Lower leg skin (tissue), 4 donors: ENCODE measurements around the gene AIRE. TPM values are rescaled to one million over a fixed set of nuclear protein-coding genes. Genes with fewer than 3 reads are reported as not detected.
"Not testable (repeated sequence)": the region's sequence is repeated elsewhere in the genome, so short reads cannot be mapped to it uniquely, and the experiment has no call there.

Source experiments
- DNase-seq, 2 donors: peaks; one replicate each; pipeline ENCODE4 v3.0.0-alpha.2; 2019; ENCODE audit warnings: low spot score in 2 of 2
- H3K4me3 ChIP-seq: fragments of 200-600 bp; sonication (generic); 2 replicates; pipeline ENCODE4 v1.5.1; 2017; ENCODE audit warnings: mild to moderate bottlenecking, low read depth; ENCODE audit not compliant: poor library complexity, severe bottlenecking
- POLR2A ChIP-seq, 2 donors: fragments of 450-650 bp; IDR thresholded peaks; one replicate each; pipeline ENCODE4 v1.6.1; 2016 to 2017; ENCODE audit warnings: antibody characterized with exemption in 2 of 2, mild to moderate bottlenecking in 1 of 2, moderate library complexity in 1 of 2
- WGBS, 2 donors: methylation state at CpG; one replicate each; pipeline ENCODE4 v1.1.5; 2018; 5-methylcytosine and 5-hydroxymethylcytosine counted together
- intact Hi-C: fragments of 100-400 bp; cut with DNase I; formaldehyde crosslinking; loops from one replicate; pipeline ENCODE4 v1.15.0; 2023; ENCODE audit warnings: low total_unique reads
- total RNA-seq, 4 donors: library from RNA; depleted of rRNA; stranded (reverse); fragments of >200 nt; gene quantifications; one replicate each; pipeline ENCODE4 v1.1.0, GENCODE V29; 2016
- TF ChIP-seq, protein P1 (sequence below), 3 donors: fragments of 450-650 bp; IDR thresholded peaks; one replicate each; pipeline ENCODE4 v1.5.1; 2016; ENCODE audit warnings: antibody characterized with exemption in 3 of 3, mild to moderate bottlenecking in 3 of 3, moderate library complexity in 2 of 3

AIRE gene
- total RNA-seq: under 1 TPM in 3 of 4 donors, not detected in 1; 0.12 to 0.21 (median 0.19) TPM

DNA sequence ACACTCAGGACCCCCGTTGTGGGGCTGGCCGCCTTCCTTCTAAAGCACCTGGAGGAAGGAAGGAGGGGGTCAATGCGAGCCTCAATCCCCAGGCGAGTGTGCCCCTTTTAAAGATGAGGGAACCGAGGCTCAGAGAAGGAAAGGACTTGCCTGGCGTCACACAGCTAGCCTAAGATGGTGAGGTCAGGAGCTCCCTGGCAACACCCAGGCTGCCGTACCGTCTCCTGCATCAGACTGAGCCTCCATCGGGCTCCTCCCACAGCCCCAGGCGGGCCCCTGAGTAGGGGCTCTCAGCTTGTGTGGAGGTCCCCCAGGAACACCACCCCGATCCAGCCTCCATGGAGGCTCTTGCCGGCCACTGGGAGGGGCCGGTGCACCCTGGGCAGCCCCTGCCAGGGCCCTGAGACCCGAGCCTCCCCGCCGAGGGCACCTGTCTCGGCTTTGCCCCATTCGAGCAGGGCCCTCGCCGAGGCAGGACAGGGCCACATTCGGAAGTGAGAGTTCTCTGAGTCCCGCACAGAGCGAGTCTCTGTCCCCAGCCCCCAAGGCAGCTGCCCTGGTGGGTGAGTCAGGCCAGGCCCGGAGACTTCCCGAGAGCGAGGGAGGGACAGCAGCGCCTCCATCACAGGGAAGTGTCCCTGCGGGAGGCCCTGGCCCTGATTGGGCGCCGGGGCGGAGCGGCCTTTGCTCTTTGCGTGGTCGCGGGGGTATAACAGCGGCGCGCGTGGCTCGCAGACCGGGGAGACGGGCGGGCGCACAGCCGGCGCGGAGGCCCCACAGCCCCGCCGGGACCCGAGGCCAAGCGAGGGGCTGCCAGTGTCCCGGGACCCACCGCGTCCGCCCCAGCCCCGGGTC lies at the start of gene AIRE:
Gene AIRE, plus strand, starts transcription at position 739 of the 855 bp plus-strand sequence. CDS start 131 bp downstream, outside the sequence.
- intact Hi-C loops: no loop called here
- WGBS, 2 donors: 37 to 45% methylated on average over 15 to 34 of the region's 56 CpGs
- no peak for DNase-seq
- H3K4me3 ChIP-seq: no peak within 1 kb of the TSS
- TF ChIP-seq POLR2A (IDR thresholded peaks at IDR 0.05): no peak
- TF ChIP-seq, protein P1, sequence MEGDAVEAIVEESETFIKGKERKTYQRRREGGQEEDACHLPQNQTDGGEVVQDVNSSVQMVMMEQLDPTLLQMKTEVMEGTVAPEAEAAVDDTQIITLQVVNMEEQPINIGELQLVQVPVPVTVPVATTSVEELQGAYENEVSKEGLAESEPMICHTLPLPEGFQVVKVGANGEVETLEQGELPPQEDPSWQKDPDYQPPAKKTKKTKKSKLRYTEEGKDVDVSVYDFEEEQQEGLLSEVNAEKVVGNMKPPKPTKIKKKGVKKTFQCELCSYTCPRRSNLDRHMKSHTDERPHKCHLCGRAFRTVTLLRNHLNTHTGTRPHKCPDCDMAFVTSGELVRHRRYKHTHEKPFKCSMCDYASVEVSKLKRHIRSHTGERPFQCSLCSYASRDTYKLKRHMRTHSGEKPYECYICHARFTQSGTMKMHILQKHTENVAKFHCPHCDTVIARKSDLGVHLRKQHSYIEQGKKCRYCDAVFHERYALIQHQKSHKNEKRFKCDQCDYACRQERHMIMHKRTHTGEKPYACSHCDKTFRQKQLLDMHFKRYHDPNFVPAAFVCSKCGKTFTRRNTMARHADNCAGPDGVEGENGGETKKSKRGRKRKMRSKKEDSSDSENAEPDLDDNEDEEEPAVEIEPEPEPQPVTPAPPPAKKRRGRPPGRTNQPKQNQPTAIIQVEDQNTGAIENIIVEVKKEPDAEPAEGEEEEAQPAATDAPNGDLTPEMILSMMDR (IDR thresholded peaks at IDR 0.05): no peak

DNA sequence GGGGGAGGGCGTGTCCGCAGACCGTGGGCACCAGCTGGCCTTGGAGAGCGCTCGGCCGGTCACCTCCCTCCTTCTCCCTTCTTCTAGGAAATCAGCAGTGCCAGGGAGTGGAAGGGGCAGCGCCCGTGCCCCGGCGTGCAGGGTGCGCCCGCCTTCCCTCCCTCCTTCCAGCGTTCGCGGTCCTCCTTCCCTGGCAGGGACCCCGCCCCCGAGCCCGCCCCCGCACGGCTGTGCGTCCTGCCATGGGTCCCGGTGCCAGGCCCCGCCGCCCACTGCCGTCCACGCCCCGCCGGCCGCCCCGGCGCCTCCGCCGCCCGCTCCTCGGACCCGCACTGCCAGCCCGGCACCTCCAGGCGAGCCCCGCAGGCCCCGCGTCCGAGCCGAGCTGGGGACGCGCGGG lies 45.3 kb upstream of the AIRE start:
- intact Hi-C loops, H3K4me3 ChIP-seq, DNase-seq: not testable (repeated sequence)
- no CpG with 5 or more reads among the region's 46 CpGs for WGBS, 2 donors

DNA sequence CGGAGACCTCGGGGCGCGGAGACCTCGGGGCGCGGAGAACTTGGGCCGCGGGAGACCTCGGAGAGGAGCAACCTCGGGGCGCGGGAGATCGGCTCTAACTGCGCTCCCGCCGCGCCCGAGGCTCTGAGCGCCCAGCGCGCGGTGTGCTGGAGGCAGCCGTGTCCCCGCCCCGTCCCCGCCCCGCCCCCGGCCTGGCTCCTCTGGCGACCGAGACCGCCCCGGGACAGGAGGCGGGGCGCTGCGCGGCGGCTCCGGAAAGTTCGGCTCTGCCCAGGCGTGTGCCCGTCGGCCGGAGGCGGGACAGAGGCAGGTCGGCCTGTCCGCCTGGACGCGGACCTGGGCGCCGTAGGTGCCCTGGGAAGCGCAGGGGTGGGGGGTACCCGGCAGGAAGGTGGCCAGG lies 44.8 kb upstream of the AIRE start, which contains the start of gene ICOSLG:
Gene ICOSLG, minus strand, starts transcription at position 102 of the 400 bp plus-strand sequence. CDS start 126 bp downstream, outside the sequence.
- intact Hi-C loops, H3K4me3 ChIP-seq, DNase-seq: not testable (repeated sequence)
- WGBS, 2 donors: no CpG with 5 or more reads among the region's 53 CpGs

DNA sequence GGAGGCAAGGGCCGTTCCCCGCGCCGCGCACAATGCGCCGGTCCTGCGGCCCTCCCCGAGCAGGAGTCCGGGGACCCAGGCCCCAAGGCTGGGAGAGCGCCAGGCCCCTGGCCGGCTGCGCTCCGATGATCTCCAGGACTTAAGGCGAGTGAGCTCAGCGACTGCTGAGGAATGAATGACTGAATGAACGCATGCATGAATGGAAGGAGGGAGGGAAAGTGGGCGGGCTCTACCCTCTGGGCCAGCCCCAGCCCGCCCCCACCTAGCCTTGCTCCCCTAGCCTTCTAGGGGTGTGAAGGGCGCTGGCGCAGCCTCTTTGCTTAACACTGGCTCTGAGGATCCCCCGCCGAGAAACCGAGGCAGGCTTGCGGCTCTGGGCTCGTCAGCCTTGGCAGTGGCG lies 44.4 kb upstream of the AIRE start:
- intact Hi-C loops, DNase-seq, H3K4me3 ChIP-seq: not testable (repeated sequence)
- no CpG with 5 or more reads among the region's 27 CpGs for WGBS, 2 donors

DNA sequence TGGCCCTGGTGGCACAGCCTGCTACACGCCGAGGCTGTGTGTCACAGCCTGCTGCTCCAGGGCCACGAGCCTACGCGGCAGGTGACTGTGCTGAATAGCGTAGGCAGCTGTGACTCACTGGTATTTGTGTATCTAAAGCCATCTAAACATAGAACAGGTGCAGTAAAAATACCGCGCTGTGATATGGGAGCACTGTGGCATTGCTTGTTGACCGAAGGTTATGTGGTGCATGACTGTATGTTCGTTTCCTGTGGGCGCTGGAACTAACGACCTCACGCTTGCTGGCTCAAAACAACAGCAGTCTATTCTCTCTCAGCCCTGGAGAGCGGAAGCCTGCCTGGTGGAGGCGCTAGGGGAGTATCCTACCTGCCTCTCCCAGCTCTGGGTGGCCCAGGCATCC lies 41.7 kb upstream of the AIRE start:
- H3K4me3 ChIP-seq, intact Hi-C loops, DNase-seq: not testable (repeated sequence)
- WGBS, 2 donors: no CpG with 5 or more reads among the region's 15 CpGs

DNA sequence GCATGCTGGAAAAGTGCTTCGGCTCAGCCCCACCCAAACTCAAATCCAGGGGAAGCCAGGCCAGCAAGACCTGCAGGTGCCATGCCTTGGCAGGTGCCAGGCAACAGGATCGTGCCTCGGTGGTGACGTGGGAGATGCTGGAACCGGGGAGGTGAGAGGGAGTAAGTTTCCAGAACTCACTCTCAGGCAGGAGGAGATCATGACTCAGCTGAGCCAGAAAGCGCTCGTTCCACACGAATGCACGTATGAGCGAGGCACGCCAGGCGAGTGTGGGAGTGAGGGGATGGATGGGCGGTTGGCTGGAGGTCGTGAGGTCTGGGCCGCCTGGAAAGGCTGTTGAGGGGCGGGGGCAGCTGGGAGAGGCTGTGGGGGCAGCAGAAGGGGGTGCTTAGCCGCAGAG lies 37.8 kb upstream of the AIRE start:
- intact Hi-C loops, DNase-seq, H3K4me3 ChIP-seq: not testable (repeated sequence)
- WGBS, 2 donors: no CpG with 5 or more reads among the region's 17 CpGs

DNA sequence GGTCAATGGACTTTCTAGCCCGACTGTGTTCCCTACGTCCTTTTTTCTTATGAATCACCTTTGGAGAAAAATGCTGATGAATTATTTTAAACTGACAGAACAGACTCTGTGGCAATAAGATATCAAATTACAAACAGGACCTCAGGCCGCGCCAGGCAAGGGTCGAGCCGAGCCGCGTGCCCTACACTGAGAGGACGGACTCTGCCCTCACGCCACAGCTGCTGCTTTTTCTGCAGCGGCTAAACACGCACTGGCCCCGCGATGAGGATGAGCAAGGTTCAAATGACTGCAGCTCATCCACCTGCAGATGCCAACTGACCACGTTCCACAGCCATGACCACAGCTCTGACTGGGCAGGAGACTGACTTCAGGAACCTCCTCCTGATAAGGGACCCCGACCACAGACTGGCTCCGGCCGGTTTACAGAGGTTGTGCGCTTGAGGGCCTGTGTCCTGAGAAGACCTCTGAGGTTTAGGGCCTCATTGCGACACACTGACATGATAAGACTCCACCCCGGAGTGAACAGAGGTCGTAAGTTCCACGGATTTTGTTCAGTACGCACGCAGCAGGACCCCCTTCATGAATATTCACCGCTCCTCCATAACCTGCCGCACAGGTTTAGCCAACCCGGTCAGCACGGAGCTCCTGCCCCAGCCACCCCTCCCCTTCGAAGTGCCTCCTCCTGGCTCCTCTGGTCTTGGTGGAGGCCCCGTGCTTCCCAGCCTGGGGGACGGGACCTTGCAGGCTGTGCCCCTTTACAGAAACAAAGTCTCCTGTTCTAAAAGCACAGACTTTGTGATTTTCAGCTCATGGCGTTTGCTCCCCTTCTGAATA lies 36.3 kb upstream of the AIRE start:
- H3K4me3 ChIP-seq, DNase-seq, intact Hi-C loops: not testable (repeated sequence)
- no CpG with 5 or more reads among the region's 33 CpGs for WGBS, 2 donors

DNA sequence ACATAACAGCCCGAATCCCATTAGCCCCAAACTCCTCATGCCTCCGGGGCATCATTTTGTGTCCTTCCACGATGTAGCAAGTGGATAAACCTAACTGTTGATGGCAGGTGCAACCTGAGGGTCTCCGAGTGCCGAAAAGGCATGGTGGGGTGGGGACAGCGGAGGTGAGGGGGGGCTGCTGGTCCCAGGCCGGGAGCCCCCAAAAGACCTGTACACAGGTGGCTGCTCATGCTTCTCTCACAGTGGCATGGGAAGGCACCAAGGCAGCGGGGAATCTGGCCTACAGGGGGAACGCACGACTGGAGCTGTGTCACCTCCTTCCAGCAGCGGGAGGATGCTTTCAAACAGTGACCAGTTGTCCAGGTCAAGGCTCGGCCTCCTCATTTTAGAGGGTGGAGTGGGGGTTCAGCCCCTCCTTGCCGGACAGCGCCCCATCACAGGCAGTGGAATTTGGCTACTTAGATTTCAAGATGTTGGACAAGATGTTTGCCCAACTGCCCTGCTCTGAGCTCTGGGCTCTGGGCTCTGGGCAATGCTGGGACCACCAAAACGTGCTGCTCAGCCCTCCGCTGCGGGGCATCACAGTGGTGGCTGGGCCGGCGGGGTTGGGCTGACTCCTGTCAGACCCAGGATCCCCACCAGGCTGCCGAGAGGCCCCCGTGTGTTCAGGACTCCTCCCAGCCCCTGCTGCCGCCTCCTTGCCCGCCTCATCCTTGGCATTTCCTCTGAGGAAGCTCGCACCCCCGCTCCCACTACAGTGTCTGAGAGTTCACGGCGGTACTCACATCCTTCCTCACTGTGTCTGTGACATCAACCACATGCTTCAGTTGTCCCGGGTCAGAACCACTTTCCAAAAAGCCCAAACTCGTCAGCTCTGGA lies 31.6 kb upstream of the AIRE start:
- DNase-seq: peak in 1 of 2 donors; percentile 57
- WGBS, 2 donors: 76 to 80% methylated on average over 26 to 27 of the region's 29 CpGs
- intact Hi-C loops: no loop called here
- H3K4me3 ChIP-seq: no peak overlapping the region
- TF ChIP-seq, protein P1 (IDR thresholded peaks at IDR 0.05): no peak
- TF ChIP-seq POLR2A (IDR thresholded peaks at IDR 0.05): no peak
